Epithelial cell of esophagus (primary cell): Measurements from ENCODE around the gene GPC3.

Experiments used
- DNase-seq: peaks from one replicate; pipeline ENCODE4 v3.0.0; 2010; ENCODE audit warnings: low read depth
- H3K4me3 ChIP-seq: 2 replicates; pipeline ENCODE4 v1.5.1; 2011; ENCODE audit warnings: mild to moderate bottlenecking, low read length, control low read depth
- TF ChIP-seq, protein P1 (sequence below): IDR thresholded peaks from 2 replicates; pipeline ENCODE4 v1.5.1; 2011; ENCODE audit warnings: low read depth, mild to moderate bottlenecking, low read length, control low read depth, inconsistent platforms; ENCODE audit not compliant: insufficient read depth; ENCODE audit errors: missing control alignments

GPC3 gene

DNA sequence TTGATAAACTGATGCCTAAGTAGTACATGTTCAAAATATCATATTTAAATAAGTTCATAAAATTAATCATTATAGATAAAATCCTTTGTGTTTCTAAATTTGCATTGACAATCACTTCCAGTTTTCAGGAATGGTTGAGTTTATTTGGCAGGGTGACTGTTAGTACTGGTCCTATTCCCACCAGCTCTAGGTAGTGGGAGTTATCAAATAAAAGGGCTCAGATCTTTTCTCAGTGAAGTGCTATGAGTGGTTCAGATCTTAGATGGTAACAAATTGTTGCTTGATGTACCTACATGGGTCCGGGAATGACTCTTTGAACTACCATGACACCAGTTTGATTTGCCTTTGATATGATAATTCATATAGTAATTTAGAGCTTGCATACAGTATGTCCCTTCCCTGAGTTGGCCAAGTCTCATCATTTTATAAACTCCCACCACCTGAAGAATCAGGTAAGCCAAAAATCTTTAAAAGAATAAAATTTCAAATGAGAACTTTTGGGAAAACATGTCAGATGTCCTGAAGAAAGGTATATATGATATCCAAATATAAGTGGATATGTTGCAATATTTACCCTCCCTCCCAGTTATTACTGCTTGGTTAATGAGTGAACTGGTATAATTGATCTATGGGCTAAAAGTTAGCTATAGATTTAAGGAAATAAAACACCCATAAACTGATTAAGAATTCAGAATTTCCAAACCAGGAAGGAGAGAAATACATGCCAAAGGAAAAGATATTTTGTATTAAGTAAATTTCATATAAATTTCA lies 28.6 kb downstream of the GPC3 start:
- H3K4me3 ChIP-seq: no peak overlapping the region
- TF ChIP-seq, protein P1, sequence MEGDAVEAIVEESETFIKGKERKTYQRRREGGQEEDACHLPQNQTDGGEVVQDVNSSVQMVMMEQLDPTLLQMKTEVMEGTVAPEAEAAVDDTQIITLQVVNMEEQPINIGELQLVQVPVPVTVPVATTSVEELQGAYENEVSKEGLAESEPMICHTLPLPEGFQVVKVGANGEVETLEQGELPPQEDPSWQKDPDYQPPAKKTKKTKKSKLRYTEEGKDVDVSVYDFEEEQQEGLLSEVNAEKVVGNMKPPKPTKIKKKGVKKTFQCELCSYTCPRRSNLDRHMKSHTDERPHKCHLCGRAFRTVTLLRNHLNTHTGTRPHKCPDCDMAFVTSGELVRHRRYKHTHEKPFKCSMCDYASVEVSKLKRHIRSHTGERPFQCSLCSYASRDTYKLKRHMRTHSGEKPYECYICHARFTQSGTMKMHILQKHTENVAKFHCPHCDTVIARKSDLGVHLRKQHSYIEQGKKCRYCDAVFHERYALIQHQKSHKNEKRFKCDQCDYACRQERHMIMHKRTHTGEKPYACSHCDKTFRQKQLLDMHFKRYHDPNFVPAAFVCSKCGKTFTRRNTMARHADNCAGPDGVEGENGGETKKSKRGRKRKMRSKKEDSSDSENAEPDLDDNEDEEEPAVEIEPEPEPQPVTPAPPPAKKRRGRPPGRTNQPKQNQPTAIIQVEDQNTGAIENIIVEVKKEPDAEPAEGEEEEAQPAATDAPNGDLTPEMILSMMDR: no peak
- DNase-seq: no peak

DNA sequence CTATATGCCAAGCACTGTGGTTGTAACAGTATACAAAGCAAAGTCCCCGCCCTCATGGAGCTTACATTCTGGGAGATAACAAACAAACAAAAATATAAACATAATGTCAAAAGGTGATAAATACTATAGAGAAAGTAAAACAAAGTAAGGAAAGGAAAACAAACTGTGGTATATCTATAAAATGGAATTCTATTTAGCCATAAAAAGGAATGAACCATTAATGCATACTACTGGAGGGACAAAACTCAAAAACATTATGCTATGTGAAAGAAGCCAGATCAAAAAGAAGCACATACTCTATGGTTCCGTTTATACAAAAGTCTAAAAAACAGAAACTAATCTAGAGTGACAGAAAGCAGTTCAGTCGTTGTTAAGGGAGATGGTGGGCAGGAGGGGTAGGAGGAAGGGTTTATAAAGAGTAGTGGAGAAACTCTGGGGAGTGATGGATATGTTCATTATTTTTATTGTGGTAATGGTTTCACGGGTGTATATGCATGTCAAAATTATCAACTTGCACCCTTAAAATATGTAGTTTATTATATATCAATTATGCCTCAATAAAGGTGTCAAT lies 31.5 kb downstream of the GPC3 start:
- TF ChIP-seq, protein P1: no peak
- H3K4me3 ChIP-seq: no peak overlapping the region
- DNase-seq: no peak

- no peak for DNase-seq
- H3K4me3 ChIP-seq: no peak overlapping the region
- TF ChIP-seq, protein P1: no peak
These were observed 32.3 kb downstream of the GPC3 start for GRCh38 chrX:133953078-133953477.

DNA sequence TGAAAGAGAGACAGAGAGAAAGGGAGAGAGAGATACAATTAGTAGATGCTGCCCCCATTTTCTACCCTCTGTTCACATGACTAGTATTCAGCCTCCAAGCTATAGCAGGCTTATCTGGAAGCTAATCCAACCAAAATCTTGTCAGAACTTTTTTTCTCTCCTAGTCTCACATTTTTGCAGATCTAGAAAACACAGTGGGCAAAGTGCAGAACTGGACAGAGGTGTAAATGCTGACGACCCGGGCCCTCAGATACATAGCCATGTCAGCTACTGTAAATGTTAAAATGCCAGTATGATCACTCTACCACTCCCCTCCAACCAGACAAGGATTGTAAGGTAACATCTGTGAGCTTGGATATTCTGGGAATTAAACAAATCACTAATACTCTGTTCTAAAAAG lies 34.3 kb downstream of the GPC3 start:
- no peak for DNase-seq
- TF ChIP-seq, protein P1: no peak
- H3K4me3 ChIP-seq: no peak overlapping the region

DNA sequence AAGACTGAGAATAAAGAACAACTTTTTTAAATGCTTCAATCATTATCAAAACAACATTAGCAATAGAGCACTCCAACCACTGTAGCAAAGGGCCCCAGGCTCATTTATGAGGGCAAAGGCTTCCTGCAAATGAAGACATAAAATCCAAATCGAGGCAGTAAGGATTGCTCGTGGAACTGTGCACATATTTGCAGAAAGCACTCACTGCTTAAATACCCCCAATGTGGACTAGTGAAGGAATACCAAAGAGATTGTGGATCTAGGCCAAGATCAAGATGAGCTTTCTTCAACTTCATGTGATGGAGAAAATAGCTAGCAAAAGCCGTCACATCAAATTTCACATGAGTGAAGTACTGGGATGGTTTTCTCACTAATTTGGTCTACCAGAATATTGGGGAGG lies 35.2 kb downstream of the GPC3 start:
- H3K4me3 ChIP-seq: no peak overlapping the region
- TF ChIP-seq, protein P1: no peak
- no peak for DNase-seq

- no peak overlapping the region for H3K4me3 ChIP-seq
- no peak for DNase-seq
- TF ChIP-seq, protein P1: no peak
These were observed 36.5 kb downstream of the GPC3 start for GRCh38 chrX:133948895-133949294.

DNA sequence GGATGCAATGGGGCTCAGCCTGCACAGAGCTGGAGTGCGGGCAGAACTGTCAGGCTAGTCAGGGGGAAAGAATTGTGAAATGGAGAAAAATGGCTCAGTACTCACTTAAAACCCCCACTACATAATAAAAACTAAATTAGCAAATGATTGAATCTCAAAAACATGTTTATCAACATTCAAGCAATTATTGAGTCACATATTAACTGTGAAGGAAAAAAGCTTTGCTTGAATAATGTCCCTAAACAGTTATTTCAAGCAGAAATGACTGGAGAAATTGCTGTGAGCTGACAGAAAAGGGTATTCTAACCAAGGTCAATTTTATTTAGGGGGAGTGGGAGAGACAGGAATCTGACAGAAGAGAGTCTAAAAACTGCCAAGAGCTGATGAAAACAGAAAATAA lies 37.4 kb downstream of the GPC3 start:
- no peak for DNase-seq
- TF ChIP-seq, protein P1: no peak

More for the DNA sequence above, 37.4 kb downstream of the GPC3 start:
- H3K4me3 ChIP-seq: no peak overlapping the region
